ENCODE data around the gene INHBC.

GRCh38 chr12:57444744-57445143 is 10.2 kb downstream of the INHBC start:
- TF ChIP-seq CTCF (conservative IDR thresholded peaks at IDR 0.05; ENCODE audit: low read length): no peak
- TF ChIP-seq EZH2phosphoT487 (IDR thresholded peaks at IDR 0.05; ENCODE audit: borderline replicate concordance, low read depth, low read length): no peak

Data from OCI-LY7 (cell line).